Measurements from ENCODE around the gene HAND1.

HAND1 gene

DNA sequence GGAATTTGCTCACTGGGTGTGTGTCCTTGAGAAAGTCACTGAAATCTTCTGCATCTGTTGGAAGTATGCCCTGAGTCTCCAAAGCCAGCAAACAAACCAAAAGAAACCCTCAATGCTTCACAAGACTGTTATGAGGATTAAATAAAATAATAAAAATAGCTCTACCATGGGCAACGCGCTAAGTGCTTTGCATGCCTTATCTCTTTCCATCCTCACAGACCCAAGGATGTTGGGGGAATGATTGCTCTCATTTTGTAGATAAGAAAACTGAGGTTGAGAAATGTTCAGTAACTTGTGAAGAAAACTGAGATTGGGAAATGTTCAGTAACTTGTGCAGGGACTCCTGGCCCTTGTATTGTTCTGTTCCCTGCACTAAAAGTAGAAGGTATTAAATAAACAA lies 7.9 kb downstream of the HAND1 start:
- TF ChIP-seq, protein P1, sequence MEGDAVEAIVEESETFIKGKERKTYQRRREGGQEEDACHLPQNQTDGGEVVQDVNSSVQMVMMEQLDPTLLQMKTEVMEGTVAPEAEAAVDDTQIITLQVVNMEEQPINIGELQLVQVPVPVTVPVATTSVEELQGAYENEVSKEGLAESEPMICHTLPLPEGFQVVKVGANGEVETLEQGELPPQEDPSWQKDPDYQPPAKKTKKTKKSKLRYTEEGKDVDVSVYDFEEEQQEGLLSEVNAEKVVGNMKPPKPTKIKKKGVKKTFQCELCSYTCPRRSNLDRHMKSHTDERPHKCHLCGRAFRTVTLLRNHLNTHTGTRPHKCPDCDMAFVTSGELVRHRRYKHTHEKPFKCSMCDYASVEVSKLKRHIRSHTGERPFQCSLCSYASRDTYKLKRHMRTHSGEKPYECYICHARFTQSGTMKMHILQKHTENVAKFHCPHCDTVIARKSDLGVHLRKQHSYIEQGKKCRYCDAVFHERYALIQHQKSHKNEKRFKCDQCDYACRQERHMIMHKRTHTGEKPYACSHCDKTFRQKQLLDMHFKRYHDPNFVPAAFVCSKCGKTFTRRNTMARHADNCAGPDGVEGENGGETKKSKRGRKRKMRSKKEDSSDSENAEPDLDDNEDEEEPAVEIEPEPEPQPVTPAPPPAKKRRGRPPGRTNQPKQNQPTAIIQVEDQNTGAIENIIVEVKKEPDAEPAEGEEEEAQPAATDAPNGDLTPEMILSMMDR (IDR thresholded peaks at IDR 0.05; ENCODE audit: low read length, missing control alignments): no peak
- DNase-seq (ENCODE audit: low read depth): no peak
- no peak overlapping the region for H3K4me3 ChIP-seq (replicated peaks; ENCODE audit: low read depth, low read length)

DNA sequence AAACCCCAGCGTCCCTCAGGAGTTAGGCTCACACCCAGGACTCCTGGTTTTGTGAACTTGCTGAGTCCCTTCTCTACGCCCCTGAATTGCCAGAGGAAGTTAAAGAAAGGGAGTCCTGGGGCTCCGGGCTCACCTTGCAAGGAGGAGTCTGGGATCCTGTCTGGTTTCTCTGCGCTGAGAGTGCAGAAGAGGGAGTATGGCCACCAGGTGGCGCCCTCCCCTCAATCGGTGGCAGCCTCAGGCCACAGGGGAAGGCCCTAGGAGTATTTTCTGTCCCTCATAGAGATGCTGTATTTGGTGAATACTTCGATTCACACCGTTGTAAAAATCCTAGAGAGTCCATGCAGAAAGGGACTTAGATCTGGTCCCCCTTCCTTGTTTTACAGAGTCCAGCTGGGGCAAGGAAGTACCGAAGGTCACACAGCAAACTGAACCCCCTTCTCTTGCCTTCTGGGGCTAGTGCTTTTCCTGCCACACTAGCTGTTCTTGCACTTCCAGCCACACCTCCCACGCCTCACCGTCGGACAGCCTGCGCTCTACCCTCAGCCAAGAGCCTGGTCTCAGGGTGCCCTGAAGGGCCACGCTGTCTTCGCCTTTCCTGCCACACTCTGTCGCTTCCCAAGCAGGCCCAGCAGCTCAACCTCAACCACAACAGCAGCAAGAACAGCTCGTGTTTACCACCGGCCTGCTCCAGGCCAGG lies 10.2 kb downstream of the HAND1 start:
- no peak overlapping the region for H3K4me3 ChIP-seq (replicated peaks; ENCODE audit: low read depth, low read length)
- TF ChIP-seq, protein P1 (IDR thresholded peaks at IDR 0.05; ENCODE audit: low read length, missing control alignments): peak; percentile 92
- DNase-seq (ENCODE audit: low read depth): peak; percentile 76

DNA sequence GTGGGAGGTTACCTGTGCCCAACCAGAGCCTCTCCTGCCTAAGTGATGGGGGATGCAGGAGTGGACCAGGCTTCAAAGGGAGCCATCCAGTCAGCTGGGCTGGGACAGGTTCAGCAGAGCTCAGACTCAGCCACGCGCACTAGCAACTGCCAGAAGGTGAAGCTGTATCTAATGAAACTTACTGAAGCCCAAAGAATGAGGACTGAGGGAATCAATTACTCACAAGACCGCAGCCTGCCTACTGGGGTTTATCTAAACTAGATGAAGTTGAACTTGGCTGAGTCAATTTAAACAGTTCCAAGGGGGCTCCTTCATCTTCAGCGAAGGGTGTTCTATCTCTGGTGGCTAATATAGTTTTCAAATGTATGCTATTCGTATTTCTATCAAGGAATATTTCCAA lies 11.4 kb downstream of the HAND1 start:
- no peak for DNase-seq (ENCODE audit: low read depth)
- no peak overlapping the region for H3K4me3 ChIP-seq (replicated peaks; ENCODE audit: low read depth, low read length)
- TF ChIP-seq, protein P1 (IDR thresholded peaks at IDR 0.05; ENCODE audit: low read length, missing control alignments): no peak

DNA sequence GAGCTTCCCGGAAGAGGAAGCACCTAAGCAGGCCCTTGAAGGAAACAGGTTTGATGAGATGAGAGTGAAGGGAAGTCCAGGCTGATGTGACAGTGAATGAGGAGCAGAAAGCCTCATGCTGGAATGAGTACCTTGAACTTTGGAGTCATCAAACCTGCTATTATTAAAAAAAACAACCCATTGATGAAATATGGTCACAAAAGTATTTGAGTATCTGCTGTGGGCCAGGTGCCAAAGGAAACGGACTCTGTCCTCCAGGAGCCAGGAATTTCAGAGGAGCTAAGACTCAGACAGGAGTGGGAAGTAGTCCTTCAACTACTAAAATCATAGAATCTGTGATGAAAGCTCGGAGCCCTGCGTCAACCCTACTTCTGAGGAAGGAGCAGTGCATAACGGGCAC lies 11.9 kb downstream of the HAND1 start:
- DNase-seq (ENCODE audit: low read depth): no peak
- TF ChIP-seq, protein P1 (IDR thresholded peaks at IDR 0.05; ENCODE audit: low read length, missing control alignments): no peak

DNA sequence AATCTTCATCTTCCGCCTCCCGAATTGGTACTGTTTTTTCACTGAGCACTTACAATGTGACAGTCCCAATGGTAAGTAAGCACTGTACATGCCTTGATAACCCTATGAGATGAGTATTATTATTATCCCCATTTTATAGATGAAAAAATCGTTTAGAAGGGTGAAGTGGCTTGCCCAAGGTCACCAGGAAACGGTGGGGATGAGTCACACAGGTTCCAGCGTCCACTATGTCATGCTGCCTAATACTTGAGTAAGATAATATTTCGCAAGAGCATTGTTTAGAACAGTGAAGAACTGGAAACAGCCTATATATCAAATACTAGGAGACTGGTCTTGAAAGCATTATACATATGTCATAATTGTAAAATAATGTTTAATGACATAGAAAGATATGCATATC lies 12.9 kb downstream of the HAND1 start:
- TF ChIP-seq, protein P1 (IDR thresholded peaks at IDR 0.05; ENCODE audit: low read length, missing control alignments): no peak
- peak; percentile 89 for DNase-seq (ENCODE audit: low read depth)
- no peak overlapping the region for H3K4me3 ChIP-seq (replicated peaks; ENCODE audit: low read depth, low read length)

More for the DNA sequence above, 11.9 kb downstream of the HAND1 start:
- no peak overlapping the region for H3K4me3 ChIP-seq (replicated peaks; ENCODE audit: low read depth, low read length)

DNA sequence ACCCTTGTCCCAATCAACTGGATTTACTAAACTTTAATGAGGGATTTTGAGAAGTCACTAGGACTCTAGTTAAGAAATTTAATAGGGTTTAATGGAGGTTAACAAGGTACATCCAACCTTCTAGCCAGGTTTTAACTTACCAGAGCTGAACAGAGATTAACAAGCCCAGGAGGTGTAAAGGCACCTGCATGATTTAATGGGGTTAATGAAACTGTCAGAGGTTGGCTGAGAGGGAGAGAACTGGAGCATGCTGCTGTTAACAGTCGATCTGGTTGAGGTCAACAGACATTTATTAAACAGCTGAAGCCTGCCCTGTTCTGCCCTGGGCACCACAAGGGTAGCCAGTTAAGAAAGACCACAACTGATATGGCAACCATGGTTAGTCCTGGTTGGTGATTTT lies 13.6 kb downstream of the HAND1 start:
- no peak overlapping the region for H3K4me3 ChIP-seq (replicated peaks; ENCODE audit: low read depth, low read length)
- TF ChIP-seq, protein P1 (IDR thresholded peaks at IDR 0.05; ENCODE audit: low read length, missing control alignments): no peak

DNA sequence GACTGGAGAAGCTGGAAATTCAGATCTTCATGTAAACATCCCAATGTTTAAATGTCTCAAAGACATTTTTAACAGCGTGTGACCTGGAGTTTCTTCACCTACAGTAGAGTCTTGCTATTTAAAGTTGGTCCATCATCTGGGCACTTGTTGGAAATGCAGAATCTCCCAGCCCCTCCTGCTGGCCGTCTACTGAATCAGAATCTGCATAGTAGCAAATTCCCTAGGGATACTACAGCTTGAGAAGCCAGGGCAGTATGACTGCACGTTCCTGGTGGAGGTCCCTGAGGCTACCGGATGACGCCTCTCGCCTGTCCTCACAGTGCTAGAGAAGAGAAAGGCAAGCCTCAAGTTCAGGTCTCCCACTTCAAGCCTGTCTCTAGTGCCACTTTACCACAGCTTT lies 16.5 kb downstream of the HAND1 start:
- peak; percentile 49 for DNase-seq (ENCODE audit: low read depth)
- TF ChIP-seq, protein P1 (IDR thresholded peaks at IDR 0.05; ENCODE audit: low read length, missing control alignments): peak; percentile 31
- no peak overlapping the region for H3K4me3 ChIP-seq (replicated peaks; ENCODE audit: low read depth, low read length)

More for the DNA sequence above, 13.6 kb downstream of the HAND1 start:
- no peak for DNase-seq (ENCODE audit: low read depth)
